SJSA1 (cell line): ENCODE measurements around the gene MARK3. TPM values are rescaled to one million over a fixed set of nuclear protein-coding genes. Genes with fewer than 3 reads are reported as not detected.
"Not testable (repeated sequence)": the region's sequence is repeated elsewhere in the genome, so short reads cannot be mapped to it uniquely, and the experiment has no call there.

Experiments
- DNase-seq, 2 experiments: peaks; one replicate each; pipeline ENCODE4 v3.0.0-alpha.2; 2015 to 2020; ENCODE audit warnings: low spot score in 2 of 2, low read depth in 1 of 2
- H3K27ac ChIP-seq: fragments of 250-450 bp; sonication (Bioruptor Pico); 2 replicates; pipeline ENCODE4 v1.5.1; 2020; ENCODE audit warnings: mild to moderate bottlenecking, moderate library complexity
- H3K27me3 ChIP-seq: fragments of 250-450 bp; sonication (Bioruptor Pico); replicated peaks from 2 replicates; pipeline ENCODE4 v1.5.1; 2020; ENCODE audit warnings: mild to moderate bottlenecking, moderate library complexity
- H3K36me3 ChIP-seq: fragments of 250-450 bp; sonication (Bioruptor Pico); 2 replicates; pipeline ENCODE4 v1.5.1; 2020; ENCODE audit warnings: mild to moderate bottlenecking
- H3K4me1 ChIP-seq: fragments of 250-450 bp; sonication (Bioruptor Pico); replicated peaks from 2 replicates; pipeline ENCODE4 v1.6.1; 2021; ENCODE audit warnings: mild to moderate bottlenecking
- H3K4me3 ChIP-seq: fragments of 250-450 bp; sonication (Bioruptor Pico); 2 replicates; pipeline ENCODE4 v1.5.1; 2020; ENCODE audit warnings: mild to moderate bottlenecking
- H3K9me3 ChIP-seq: fragments of 250-450 bp; sonication (Bioruptor Pico); replicated peaks from 2 replicates; pipeline ENCODE4 v1.5.1; 2020; ENCODE audit warnings: mild to moderate bottlenecking
- total RNA-seq: library from RNA; depleted of rRNA; stranded (reverse); fragments of >200 nt; shearing (Covaris generic); gene quantifications from 2 replicates; pipeline ENCODE4 v1.2.3, GENCODE V29; 2014

Gene MARK3
- total RNA-seq, 1 experiment from 2014 or later, result 53.2 TPM

DNA sequence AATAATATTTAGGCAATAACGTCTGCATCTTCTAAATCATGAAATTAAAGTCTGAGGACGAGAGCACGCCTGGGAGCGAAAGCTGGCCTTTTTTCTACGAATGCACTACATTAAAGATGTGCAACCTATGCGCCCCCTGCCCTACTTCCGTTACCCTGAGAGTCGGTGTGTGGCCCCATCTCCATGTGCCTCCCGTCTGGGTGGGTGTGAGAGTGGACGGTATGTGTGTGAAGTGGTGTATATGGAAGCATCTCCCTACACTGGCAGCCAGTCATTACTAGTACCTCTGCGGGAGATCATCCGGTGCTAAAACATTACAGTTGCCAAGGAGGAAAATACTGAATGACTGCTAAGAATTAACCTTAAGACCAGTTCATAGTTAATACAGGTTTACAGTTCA is 118.1 kb downstream of the MARK3 start:
- Histone ChIP-seq H3K36me3 (peaks cover 73% of the 10 kb centered on the region), H3K4me3 (no peak overlapping the region), H3K27ac (no peak overlapping the region), H3K9me3 (no peaks in the 10 kb centered on the region), H3K27me3 (no peaks in the 10 kb centered on the region), H3K4me1 (no peaks in the 10 kb centered on the region)
- no peak for DNase-seq

DNA sequence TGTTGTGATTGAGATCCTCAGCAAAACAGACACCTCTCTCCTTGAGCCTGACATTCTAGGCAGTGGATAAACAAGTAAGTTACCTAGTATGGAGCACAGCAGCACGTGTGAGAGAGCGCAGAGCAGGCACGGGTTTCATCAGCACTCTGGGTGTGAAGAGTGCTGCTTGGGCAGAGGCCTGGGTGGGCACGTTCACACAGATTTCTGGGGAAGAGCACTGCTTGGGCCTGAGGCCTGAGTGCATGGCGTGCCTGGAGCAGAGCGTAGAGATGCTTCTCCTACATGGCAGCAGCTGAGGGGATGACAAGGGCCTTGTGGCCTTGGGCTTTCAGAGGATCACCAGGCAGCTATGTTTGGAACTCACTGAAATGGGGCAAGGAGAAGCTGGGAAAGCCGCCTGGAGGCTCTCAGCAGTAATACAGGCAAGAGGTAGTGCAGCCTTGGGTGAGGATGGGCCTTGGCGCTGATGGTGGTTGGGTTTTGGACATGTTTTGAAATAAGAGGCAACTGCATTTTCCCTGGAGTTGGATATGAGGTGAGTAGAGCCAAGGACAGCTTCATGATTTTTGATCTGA is 119.9 kb downstream of the MARK3 start:
- no peaks in the 10 kb centered on the region for H3K4me1 ChIP-seq
- H3K4me3 ChIP-seq, result no peak overlapping the region
- DNase-seq, result no peak
- H3K27ac ChIP-seq, result no peak overlapping the region
- H3K36me3 ChIP-seq, result peaks cover 69% of the 10 kb centered on the region
- H3K9me3 ChIP-seq, result no peaks in the 10 kb centered on the region
- H3K27me3 ChIP-seq, result no peaks in the 10 kb centered on the region

DNA sequence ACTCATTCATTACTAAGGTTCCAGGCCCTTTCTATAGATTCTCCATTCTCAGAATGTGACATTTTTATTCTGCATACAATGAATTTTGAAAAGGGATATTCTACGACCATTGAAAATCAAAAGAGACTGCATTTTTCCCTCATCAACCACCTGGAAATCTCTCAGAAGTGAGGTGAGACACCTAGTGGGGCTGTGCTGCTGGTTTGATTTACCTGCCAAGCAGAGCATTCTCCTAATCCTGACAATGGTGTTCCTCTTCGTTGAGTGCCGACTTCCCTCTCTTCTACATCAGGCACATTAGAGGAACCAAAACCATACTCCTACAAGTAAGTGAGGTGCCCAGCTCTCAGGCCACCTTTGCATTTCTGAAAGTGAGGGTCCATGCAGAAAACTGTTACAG is 122.5 kb downstream of the MARK3 start:
- H3K27me3 ChIP-seq, result no peaks in the 10 kb centered on the region
- no peak for DNase-seq
- H3K4me3 ChIP-seq, result no peak overlapping the region
- no peaks in the 10 kb centered on the region for H3K4me1 ChIP-seq
- no peaks in the 10 kb centered on the region for H3K9me3 ChIP-seq
- H3K36me3 ChIP-seq, result peaks cover 46% of the 10 kb centered on the region
- H3K27ac ChIP-seq, result no peak overlapping the region

DNA sequence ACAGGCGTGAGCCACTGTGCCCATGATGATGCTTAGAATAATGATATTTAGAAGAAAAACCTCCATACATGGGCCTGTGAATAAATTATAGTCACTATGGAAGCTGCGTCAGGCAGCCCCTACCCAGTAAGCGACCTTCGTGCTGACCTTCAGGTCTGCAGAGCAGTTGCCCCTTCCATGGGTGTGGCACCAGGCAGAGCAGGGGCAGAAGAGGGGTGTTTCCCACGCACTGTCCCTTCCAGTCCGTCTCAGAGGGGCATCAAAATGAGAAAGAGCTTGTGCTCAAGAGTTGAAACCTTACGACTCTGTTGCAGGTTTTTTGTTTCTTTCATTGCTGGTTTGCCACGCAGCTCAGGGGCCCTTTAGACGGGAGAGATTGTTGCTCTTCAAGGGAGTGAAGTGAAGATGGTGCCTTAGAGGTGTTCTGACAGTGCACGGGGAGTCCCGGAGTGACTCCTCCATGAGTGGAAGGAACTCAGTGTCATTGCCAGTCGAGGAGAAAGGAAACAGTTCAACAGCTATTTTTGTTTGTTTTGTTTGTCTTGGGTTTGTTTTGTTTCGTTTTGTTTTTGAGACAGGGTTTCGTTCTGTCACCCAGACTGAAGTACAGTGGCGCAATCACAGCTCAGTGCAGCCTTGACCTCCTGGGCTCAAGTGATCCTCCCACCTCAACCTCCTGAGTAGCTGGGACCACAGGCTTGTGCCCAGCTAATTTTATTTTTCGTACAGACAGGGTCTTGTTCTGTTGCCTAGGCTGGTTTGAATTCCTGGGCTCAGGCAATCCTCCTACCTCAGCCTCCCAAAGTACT is 123.5 kb downstream of the MARK3 start:
- Histone ChIP-seq H3K27me3 (no peaks in the 10 kb centered on the region), H3K4me1 (no peaks in the 10 kb centered on the region), H3K27ac (no peak overlapping the region), H3K4me3 (no peak overlapping the region), H3K9me3 (no peaks in the 10 kb centered on the region), H3K36me3 (peaks cover 37% of the 10 kb centered on the region)
- DNase-seq, result no peak

DNA sequence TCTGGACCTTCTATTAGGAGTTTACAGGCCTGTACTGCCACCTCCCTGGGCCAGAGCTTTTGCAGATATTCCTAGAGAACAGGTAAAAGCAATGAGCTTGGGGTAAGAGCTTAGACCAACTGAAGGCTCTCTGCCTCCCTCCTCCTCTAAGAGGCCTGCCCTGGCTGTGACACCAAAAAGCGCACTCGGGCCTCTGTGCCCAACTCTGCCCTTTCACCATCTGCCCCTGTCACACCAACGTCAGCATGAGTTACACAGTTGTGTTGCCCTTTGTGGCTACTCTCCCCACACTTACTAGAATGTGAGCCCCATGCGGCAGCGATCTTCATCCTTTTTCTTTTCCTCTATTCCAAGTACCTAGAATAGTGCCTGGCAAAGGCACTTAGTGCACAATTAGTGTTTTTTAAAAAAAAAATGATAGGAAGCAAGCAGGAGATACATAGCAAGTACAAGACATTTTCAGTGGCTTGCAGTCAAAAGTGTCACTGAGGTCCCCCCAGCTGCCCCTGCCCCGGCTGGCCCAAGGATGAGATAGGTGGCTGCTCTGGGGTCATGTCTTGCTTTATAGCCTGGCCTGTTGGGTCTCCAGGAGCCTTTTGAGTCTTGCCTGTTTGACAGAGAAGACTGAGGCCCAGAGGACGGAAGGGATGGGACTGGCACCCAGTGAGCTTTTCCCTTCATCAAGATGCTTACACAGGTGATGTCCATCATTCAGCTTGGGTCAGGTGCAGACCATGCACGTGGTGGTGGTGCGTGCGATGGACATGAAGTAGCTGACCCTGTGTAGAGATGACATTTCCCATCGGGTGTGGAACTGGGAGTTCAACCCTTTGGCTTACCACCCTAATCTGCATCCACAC is 124.9 kb downstream of the MARK3 start:
- no peak overlapping the region for H3K27ac ChIP-seq
- no peaks in the 10 kb centered on the region for H3K27me3 ChIP-seq
- no peaks in the 10 kb centered on the region for H3K9me3 ChIP-seq
- peaks cover 26% of the 10 kb centered on the region for H3K36me3 ChIP-seq
- no peaks in the 10 kb centered on the region for H3K4me1 ChIP-seq
- no peak overlapping the region for H3K4me3 ChIP-seq
- no peak for DNase-seq

DNA sequence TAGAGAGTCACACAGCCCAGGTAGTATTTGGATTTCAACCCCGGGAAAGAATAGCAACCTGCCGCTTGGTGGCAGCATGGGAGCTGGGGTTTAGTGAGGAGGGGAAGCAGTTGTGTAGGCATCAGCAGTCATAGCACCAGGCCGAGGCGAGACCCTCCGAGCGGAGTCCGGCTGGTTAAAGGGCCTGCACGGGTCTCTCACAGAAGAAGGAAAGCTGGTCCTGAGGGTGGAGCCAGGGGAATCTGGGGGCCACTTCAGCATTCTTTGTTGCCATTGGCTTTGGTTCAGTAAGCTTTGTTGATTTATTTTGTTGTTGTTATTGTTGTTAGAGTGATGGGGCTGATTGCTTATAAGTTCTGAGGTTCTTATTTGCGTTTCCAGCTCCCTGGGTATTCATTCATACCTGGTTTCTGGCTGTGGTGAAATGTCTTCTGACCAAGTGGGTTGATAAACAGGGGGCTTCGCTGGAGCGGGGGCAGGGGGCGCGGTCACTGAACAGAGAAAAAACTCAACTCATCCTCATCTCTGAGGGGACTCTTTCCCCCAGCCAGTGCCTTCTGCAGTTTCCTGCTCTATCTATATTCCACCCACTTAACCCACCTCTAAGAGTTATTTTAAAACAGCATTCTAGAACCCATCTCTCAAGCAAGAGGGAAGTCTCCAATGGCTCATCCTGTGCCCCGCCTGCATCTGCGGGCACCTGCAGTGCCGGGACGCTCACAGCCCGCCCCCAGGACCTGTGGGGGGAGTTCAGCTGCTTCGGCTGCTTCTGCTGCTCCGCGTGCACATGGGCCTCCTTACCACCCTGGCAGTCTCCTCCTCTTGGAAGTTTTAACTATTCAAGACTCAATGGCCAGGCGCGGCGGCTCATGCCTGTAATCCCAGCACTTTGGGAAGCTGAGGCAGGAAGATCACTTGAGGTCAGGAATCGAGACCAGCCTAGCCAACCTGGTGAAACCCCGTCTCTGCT is 125.8 kb downstream of the MARK3 start:
- Histone ChIP-seq H3K4me1 (no peaks in the 10 kb centered on the region), H3K27ac (no peak overlapping the region), H3K36me3 (peaks cover 20% of the 10 kb centered on the region), H3K27me3 (no peaks in the 10 kb centered on the region), H3K9me3 (no peaks in the 10 kb centered on the region), H3K4me3 (no peak overlapping the region)
- DNase-seq, result no peak

DNA sequence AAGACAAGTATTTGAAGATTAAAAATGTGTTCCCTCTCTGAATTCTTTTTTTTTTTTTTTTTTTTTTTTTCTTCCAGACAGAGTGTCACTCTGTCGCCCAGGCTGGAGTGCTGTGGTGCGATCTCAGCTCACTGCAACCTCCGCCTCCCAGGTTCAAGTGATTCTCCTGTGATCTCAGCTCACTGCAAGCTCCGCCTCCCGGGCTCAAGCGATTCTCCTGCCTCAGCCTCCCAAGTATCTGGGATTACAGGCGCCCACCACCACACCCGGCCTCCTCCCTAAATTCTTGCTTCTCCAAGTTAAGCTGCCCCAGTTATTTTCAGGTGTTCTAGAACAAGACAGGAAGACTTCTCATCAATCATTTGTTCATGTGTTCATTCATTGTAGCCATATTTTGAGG is 127.0 kb downstream of the MARK3 start:
- H3K4me1 ChIP-seq, H3K27ac ChIP-seq, H3K4me3 ChIP-seq, DNase-seq, H3K9me3 ChIP-seq, H3K27me3 ChIP-seq: not testable (repeated sequence)
- peaks cover 13% of the 10 kb centered on the region for H3K36me3 ChIP-seq

DNA sequence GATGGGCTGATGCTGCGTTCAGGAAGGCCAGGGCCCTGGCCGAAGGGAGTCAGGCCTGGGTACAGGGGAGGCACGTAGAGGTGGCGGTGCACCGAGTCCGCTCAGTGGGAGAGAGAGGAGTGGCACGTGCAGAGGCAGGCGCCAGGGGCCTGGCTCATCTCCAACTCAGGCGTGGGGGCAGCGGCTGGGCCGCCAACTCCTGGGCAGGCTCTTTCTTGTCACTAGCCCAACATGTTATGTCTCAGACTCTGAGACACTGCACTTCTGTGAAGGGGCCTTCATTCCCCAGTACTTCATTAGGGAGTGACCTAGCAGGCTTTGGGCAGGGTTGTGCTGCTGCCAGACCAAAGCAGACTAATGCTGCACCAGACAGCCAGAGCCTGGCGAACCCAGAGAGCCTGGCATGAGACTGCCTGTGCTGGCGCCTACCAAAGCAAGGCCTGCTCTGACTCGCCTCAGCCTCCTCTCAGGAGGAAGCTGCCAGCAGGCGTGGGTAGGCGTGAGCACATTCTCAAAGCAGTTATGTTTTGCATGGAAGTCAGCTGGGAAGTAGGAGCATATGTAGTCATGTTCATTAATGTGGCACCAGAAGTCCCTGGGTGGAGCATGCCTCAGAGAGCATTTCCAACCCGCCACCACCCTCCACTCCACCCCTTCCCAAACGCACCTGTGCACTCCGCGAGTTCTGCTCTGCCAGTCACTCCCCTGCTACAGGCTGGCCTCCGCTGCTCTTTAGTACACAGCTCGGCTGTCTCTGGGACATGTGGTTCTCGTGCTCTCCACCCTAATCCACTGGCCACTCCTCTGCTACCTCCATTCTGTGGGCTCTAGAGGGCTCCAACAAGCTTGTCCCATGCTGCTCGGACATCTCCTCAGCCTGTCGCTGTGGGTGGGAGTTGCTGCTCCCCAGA is 127.7 kb downstream of the MARK3 start:
- no peak for DNase-seq
- peaks cover 7% of the 10 kb centered on the region; the same call in 1 of the 2 replicates for H3K36me3 ChIP-seq
- no peak overlapping the region for H3K27ac ChIP-seq
- no peaks in the 10 kb centered on the region for H3K27me3 ChIP-seq
- no peaks in the 10 kb centered on the region for H3K9me3 ChIP-seq
- H3K4me3 ChIP-seq, result no peak overlapping the region
- no peaks in the 10 kb centered on the region for H3K4me1 ChIP-seq

DNA sequence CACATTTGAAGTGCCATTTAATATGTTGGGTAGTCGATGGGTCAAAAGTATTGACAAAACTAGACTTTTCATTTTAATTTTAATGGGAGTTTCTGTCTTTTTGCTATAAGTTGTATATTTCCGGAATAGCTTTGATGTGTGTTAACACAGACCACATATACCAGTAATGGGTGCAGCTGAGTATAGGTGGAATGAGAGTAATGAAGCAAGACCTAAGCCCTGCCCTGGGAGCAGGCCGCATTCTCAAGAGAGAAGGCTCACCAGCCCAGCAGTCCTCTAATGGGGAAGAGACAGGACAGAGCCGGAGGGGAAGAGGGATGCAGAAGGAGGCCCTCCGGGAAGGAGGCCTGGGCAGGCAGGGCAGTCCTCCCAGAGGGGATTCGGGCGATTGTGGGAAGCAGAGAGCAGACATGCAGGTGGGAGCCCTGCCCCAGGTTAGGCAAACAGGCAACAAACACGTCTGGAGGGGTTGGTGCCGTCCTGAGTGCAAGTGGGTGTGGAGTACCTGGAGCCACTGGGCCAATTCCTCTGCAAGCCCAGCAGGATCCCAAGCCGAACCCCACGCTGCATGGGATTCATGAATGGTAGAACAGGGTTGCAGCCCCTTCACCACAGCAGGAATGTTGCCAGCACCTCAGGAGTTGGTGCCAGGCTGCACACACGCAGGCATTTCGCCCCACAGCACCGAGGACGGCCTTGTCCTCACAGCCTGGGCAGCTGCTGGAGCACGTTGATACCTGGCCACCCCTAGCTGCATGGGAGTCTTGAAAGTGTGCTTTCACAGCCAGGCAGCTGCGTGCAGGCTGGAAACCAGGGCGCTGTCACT is 129.6 kb downstream of the MARK3 start:
- no peak for DNase-seq
- no peaks in the 10 kb centered on the region for H3K4me1 ChIP-seq
- H3K9me3 ChIP-seq, result no peaks in the 10 kb centered on the region
- no peaks in the 10 kb centered on the region for H3K27me3 ChIP-seq
- H3K4me3 ChIP-seq, result no peak overlapping the region
- no peak overlapping the region for H3K27ac ChIP-seq
- peaks cover 2% of the 10 kb centered on the region; the same call in 1 of the 2 replicates for H3K36me3 ChIP-seq

DNA sequence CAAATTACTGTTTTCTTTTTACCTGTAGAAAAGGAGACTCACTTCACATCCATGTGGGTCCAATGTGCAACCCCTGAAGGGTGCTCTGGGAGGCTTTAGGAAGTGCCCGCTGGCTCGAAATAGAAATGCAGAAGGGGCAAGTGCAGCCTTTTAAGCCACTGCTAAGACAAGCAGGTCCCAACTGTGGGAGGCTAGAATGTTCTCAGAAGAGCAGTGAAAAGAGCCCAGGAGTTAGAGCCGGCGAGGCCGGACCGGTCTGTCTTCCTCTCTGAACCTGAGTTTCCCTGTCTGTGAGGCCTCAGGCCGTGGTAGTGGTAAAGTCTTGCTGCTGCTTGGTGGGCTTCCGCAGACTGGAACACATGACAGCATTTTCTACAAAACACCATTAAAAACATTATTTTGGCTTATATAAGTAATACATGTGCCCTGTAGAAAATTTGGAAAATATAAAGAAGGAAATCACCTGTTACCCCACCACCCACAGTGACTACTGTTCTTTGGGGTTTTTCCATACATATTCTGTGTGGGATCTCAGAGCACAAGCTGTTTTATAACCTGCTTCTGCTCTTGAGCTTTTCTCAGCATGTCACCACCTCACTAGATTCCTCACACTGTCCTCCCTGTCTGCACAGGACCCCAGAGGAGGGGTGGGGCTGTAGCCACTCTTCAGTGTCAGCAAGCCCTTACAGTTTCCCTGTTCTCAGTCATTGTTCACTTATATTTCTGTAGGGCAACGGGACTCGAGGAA is 131.4 kb downstream of the MARK3 start:
- Histone ChIP-seq H3K4me1 (peaks cover 13% of the 10 kb centered on the region), H3K27me3 (peaks cover 2% of the 10 kb centered on the region), H3K36me3 (no peaks in the 10 kb centered on the region), H3K27ac (no peak overlapping the region), H3K9me3 (no peaks in the 10 kb centered on the region), H3K4me3 (no peak overlapping the region)
- DNase-seq, result no peak

DNA sequence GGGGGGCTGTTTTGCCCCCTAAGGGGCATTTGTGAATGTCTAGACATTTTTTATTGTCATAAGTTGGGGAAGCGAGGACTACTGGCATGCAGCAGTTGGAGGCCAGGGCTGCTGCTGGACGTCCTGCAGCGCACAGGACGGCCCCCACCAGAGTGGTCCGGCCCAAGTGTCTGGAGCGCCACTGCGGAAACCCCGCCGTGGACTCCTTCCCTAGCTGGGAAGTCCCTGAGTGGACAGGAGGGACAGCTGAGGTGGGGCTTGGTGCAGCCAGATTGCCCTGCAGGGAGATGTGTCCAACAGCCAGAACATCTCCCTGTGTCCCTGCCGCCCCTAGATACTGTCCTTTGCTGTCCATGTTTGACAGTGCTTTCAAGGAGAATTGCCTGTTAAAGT is 132.0 kb downstream of the MARK3 start:
- H3K9me3 ChIP-seq, result no peaks in the 10 kb centered on the region
- DNase-seq, result no peak
- H3K27ac ChIP-seq, result no peak overlapping the region
- no peaks in the 10 kb centered on the region for H3K36me3 ChIP-seq
- peaks cover 19% of the 10 kb centered on the region for H3K4me1 ChIP-seq
- no peak overlapping the region for H3K4me3 ChIP-seq
- H3K27me3 ChIP-seq, result peaks cover 7% of the 10 kb centered on the region
